ENCODE results near the gene NEXN.
"Not testable (repeated sequence)": the region's sequence is repeated elsewhere in the genome, so short reads cannot be mapped to it uniquely, and the experiment has no call there.

Gene NEXN

GRCh38 chr1:77972080-77972479 lies 83.7 kb downstream of the NEXN start:
- no peak for DNase-seq

DNA sequence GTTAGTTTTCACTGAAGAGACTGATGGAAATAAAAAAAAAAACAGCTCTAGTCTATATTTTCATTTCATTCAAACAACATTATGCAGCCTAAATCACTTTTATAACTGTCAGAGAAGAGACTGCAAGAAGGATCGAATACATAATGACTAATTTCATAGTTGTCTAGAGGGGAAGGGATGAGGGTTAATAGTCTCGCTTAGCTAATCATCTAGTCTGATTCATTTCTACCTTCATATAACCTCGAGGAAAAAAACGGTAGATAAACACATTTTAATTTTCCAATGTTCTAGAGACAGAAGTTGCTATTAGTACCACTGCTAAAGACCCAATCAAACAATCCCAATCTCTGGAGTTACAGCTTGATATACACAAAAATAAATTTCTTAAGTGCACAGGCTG lies 87.0 kb downstream of the NEXN start:
- DNase-seq = no peak

DNA sequence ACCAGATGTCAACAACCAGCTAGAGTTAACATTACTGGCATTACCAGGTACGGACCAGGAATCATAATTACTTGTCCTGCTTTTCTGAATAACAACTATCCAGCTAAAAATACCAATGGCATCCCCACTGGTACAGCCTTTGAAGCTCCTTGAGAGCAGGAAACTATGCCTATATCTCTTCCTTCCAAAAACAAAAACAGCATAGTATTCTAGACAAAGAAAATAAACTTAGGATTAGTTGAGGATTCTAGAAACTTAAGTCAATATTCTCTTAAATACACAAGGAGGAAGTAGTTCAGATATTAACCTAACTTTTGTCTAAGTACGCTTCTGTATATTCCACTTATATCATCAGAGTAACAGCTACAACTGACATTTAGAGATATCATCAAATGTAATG lies 87.5 kb downstream of the NEXN start:
- no peak for DNase-seq

DNA sequence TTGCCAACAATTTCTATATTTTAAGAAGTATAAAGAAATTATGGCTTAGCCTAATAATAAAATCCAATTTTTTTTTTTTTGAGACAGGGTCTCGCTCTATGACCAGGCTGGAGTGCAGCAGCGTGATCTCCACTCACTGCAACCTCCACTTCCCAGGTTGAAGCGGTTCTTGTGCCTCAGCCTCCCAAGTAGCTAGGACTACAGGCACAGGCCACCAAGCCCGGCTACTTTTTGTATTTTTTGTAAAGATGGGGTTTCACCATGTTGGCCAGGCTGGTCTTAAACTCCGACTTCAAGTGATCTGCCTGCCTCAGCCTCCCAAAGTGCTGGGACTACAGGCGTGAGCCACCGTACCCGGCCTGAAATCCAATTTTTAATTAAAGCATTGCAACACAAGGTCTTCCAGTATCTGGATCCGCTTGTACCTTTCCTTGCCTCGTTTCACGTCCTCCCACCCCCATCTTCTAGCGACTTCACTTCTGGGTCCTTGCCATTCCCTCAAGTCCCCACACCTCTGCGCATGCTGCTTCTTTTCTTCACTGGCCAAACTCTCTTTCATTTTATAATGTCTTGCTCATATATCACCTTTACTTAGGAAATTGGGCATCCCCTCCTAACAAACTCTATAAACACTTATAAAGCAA lies 88.1 kb downstream of the NEXN start:
- peak; percentile 17 for DNase-seq

DNA sequence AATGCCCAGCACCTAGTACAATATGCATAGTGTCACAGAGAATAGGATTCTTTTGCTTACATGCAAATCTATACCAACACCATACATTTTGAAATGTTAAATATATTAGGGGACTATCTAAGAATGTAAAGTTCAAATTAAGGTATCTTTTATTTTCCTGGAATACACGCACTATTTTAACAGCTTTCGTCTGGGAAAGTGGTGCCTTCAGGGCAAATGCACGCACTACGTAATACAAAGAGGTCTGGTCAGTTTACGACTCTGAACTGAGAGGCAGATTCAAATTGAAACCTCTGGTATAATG lies 89.5 kb downstream of the NEXN start:
- DNase-seq = no peak

GRCh38 chr1:77978293-77978968 lies 90.0 kb downstream of the NEXN start:
- peak; percentile 91 for DNase-seq

GRCh38 chr1:77978969-77979876 lies 90.8 kb downstream of the NEXN start, which contains the start of gene FUBP1:
FUBP1 (minus strand) TSS chr1:77979072; CDS start chr1:77979004, 68 bp downstream.
- peak; percentile 98 for DNase-seq

DNA sequence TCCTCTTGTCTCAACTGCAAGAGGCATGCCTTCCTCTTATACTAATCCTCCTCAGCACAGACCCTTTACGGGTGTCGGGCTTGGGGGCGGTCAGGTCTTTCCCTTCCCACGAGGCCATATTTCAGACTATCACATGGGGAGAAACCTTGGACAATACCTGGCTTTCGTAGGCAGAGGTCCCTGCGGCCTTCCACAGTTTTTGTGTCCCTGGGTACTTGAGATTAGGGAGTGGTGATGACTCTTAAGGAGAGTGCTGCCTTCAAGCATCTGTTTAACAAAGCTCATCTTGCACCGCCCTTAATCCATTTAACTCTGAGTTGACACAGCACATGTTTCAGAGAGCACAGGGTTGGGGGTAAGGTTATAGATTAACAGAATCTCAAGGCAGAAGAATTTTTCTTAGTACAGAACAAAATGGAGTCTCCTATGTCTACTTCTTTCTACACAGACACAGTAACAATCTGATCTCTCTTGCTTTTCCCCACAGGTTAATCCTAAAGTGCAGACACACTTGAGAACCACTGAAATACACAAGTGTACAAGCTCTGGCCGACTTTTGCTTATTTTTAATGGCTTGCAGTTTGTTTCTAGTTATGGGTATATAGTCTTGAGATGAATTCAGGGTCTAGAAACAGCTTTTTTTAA lies 95.0 kb downstream of the NEXN start:
- DNase-seq = not testable (repeated sequence)

DNA sequence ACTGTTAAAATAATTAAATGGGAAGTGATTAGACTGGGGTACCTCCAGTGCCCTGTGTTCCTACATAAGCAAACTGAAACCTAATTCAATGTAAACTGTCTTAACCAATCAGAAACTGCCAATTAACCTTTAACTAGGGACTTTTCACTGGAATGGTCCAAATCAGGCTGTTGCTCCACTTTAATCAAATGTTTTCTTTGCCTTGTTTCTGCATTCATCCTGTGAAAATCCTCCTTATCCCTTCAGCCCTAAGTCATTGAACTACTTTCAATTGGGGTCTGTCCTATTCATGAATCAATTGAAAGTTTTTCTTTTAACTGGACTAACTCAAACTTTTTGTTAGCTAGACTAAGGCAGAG lies 95.6 kb downstream of the NEXN start:
- no peak for DNase-seq

DNA sequence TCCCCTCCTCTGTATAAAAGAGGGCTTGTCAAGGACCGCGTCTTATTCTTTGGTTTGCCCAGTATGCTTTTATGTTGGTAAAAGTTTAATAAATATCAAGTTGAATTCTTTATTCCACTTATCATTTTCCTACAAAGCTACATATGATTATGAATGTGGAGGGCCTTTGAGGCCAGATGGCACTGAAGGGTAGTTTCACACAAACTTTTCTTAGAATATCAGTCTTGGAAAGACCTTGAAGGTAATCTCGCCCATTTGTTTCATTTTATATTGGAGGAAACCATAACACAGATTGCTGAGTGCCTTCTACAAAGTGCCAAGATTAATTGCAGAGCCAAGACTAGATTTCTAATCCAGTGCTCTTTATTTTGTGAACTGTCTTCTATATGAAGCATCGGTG lies 96.2 kb downstream of the NEXN start:
- no peak for DNase-seq

- DNase-seq = no peak
Observed at GRCh38 chr1:77986810-77987209, 98.4 kb downstream of the NEXN start.

DNA sequence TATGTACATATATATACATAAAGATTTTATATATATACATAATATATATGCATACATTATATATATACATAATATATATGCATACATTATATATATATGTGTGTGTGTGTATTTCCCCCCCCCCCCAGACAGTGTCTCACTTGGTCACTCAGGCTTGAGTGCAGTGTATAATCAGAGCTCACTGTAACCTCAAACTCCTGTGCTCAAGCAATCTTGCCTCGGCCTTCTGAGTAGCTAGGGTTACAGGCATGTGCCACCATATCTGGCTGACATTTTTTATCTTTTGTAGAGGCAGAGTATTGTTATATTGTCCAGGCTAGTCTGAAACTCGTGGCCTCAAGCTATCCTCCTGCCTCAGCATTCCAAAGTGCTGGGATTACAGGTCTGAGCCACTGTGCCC lies 99.5 kb downstream of the NEXN start:
- DNase-seq = no peak

DNA sequence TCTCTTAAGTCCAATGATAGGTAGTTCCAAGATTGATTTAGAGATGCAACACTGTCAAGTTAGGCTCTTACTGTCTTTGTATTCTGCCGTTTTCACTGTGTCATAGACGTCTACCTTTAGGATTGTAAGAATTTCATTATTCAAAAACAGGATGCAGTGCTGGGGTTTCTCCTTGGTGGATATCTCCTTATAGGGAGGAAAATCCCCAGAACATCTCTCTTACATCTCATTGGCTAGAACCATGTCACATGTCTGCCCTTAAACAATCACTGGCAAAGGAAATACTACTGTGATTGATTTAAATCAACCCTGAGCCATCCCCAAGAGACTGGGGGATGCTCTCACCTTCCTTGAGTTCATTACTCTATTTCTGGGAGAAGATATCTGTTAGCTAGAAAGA lies 101.3 kb downstream of the NEXN start:
- no peak for DNase-seq

DNA sequence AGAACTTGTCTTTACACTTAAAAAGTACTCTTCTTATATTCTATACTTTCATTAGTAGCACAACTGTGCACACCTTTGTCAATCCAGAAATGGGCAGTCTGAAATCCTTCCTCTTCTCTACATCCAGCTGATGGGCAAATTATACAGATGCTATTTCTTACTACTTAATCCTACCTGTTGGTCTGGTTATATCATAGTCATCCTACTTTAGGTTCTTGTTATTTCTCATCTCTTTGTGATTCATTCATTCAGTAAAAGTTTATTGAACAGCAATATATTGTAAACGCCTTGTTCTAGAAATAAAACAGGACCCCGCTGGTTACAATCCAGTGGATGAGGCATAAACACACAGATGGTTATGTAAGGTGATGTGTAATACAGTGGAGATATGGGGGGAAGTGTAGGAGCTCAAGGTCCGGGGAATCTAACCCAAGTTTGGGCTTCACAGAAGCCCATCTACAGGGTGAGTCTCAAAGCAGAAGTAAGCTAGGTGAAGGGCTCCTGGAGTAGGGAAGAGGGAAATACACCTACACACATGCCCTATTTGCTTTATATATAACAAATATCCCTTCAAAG lies 102.3 kb downstream of the NEXN start:
- DNase-seq = no peak

GRCh38 chr1:77991638-77992037 lies 103.2 kb downstream of the NEXN start:
- no peak for DNase-seq

Data from CD4-positive, alpha-beta T cell treated with Interleukin-12 subunit alpha and Interleukin-12 subunit beta, for 1 hour (primary cell).